ENCODE data around the gene ACTR3C.

ACTR3C gene

DNA sequence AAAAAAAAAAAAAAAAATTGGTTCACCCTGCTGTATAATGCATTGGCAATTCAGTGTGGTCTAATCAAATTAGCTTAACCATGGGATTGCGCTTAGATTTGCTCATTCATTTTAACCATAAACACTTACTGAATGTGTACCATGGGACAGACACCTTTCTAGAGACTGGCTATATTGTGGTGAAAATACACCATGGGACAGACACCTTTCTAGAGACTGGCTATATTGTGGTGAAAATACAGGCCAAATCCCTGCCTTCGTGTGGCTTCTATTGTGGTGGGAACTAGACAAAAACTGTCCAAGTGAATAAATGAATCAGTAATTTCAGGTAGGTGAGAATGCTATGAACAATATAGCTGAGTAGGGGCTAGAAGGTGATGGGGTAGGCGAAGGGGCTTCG is 35.1 kb upstream of the ACTR3C start:
- DNase-seq (ENCODE audit: low read depth), result no peak
- no peak overlapping the region for H3K4me3 ChIP-seq (ENCODE audit: low read depth, low read length)
- TF ChIP-seq, protein P1, sequence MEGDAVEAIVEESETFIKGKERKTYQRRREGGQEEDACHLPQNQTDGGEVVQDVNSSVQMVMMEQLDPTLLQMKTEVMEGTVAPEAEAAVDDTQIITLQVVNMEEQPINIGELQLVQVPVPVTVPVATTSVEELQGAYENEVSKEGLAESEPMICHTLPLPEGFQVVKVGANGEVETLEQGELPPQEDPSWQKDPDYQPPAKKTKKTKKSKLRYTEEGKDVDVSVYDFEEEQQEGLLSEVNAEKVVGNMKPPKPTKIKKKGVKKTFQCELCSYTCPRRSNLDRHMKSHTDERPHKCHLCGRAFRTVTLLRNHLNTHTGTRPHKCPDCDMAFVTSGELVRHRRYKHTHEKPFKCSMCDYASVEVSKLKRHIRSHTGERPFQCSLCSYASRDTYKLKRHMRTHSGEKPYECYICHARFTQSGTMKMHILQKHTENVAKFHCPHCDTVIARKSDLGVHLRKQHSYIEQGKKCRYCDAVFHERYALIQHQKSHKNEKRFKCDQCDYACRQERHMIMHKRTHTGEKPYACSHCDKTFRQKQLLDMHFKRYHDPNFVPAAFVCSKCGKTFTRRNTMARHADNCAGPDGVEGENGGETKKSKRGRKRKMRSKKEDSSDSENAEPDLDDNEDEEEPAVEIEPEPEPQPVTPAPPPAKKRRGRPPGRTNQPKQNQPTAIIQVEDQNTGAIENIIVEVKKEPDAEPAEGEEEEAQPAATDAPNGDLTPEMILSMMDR (conservative IDR thresholded peaks at IDR 0.05; ENCODE audit: low read depth, low read length), result no peak

GRCh38 chr7:150357771-150358427 is 34.6 kb upstream of the ACTR3C start:
- DNase-seq (ENCODE audit: low read depth), result no peak
- TF ChIP-seq, protein P1 (conservative IDR thresholded peaks at IDR 0.05; ENCODE audit: low read depth, low read length), result no peak
- H3K4me3 ChIP-seq (ENCODE audit: low read depth, low read length), result no peak overlapping the region

DNA sequence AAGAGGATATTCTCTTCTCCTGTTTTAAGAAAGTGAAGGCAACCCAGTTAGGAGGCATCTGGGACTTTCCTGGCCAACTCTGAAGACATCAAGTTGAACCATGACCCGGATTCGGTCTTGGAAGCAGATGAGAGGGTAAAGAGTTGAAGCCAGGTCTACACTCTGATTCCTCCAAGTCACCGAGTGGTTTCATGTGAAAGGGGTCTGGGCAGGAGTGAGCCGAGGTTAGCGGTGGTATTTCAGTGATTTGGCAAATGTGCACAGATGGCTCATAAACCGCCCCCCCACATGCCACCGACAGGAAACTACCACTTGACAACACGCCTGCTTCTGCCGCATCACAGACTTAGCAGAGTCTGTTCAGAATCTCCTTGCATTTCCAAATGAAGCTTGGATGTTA is 33.9 kb upstream of the ACTR3C start:
- TF ChIP-seq, protein P1 (conservative IDR thresholded peaks at IDR 0.05; ENCODE audit: low read depth, low read length), result no peak
- no peak for DNase-seq (ENCODE audit: low read depth)
- no peak overlapping the region for H3K4me3 ChIP-seq (ENCODE audit: low read depth, low read length)

GRCh38 chr7:150356265-150356897 is 33.0 kb upstream of the ACTR3C start:
- TF ChIP-seq, protein P1 (conservative IDR thresholded peaks at IDR 0.05; ENCODE audit: low read depth, low read length), result peak; percentile 77
- DNase-seq (ENCODE audit: low read depth), result peak; percentile 57
- no peak overlapping the region for H3K4me3 ChIP-seq (ENCODE audit: low read depth, low read length)

DNA sequence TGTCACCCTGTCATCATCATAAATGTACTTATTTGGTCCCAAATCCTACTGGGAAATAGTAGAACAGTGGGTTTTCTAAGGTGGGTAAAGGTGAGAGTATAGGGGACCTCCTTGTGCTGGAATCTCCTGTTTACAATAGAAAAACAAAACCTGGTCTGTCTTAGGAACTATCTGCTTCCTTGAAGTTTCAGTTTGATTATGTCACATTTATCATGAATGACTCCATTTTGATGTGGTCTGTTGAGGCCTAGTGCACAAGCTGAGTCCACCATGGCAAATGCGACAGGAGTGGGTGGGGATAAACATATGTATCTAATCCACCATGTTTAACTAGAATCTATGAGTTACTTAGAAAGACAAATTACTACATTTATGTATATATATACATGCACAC is 32.3 kb upstream of the ACTR3C start:
- no peak for DNase-seq (ENCODE audit: low read depth)
- TF ChIP-seq, protein P1 (conservative IDR thresholded peaks at IDR 0.05; ENCODE audit: low read depth, low read length), result no peak
- no peak overlapping the region for H3K4me3 ChIP-seq (ENCODE audit: low read depth, low read length)

DNA sequence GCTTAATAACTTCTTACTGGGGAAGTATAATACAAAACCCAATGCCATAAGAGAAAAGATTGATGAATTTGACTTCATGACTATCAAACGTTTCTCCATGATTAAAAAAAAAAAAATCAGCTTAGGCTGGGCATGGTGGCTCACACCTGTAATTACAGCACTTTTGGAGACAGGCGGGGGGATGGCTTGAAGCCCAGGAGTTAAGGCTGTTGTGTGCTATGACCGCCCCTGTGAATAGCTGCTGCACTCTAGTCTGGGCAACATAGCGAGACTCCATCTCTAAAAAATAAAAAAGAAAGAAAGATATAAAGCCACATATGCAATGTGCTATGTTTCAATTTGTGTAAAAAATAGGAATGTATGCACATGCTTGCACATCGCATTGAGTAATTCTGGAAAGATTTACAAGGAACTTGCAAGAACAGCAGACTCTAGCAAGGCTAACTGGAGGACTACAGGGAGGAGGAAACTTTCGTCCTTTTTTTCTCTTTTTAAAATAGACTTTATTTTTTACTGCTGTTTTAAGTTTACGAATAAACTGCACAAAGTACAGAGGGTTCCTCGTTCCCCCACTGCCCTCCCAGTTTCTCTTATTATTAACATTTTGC is 28.3 kb upstream of the ACTR3C start:
- H3K4me3 ChIP-seq (ENCODE audit: low read depth, low read length), result no peak overlapping the region
- TF ChIP-seq, protein P1 (conservative IDR thresholded peaks at IDR 0.05; ENCODE audit: low read depth, low read length), result no peak
- peak; percentile 33 for DNase-seq (ENCODE audit: low read depth)

All from choroid plexus epithelial cell (primary cell).